Neutrophil (primary cell): Measurements from ENCODE around the gene DLD.

ENCODE experiments used
- H3K27ac ChIP-seq: fragments of 200-600 bp; sonication (generic); 2 replicates; pipeline ENCODE4 v1.5.1; 2016; ENCODE audit warnings: mild to moderate bottlenecking, moderate library complexity
- H3K27me3 ChIP-seq: fragments of 200-600 bp; sonication (generic); 2 replicates; pipeline ENCODE4 v1.6.0; 2016; ENCODE audit warnings: mild to moderate bottlenecking
- H3K36me3 ChIP-seq: fragments of 200-600 bp; sonication (generic); 2 replicates; pipeline ENCODE4 v1.5.1; 2017
- H3K4me1 ChIP-seq, 2 experiments: fragments of 200-600 bp in 1 of 2; sonication (generic) in 1 of 2; 1 replicate in 1 of 2; 2 replicates in 1 of 2; pipeline versions ENCODE4 v1.5.1 to v1.6.1; 2013 to 2016; ENCODE audit warnings: low read depth in 1 of 2, low read length in 1 of 2, mild to moderate bottlenecking in 1 of 2, moderate library complexity in 1 of 2; ENCODE audit not compliant: control insufficient read depth in 1 of 2, insufficient read depth in 1 of 2
- H3K4me3 ChIP-seq, 2 experiments: fragments of 200-600 bp in 1 of 2; sonication (generic) in 1 of 2; 1 replicate in 1 of 2; 2 replicates in 1 of 2; pipeline ENCODE4 v1.5.1; 2013 to 2016; ENCODE audit warnings: low read depth in 1 of 2, low read length in 1 of 2, mild to moderate bottlenecking in 1 of 2, moderate library complexity in 1 of 2
- H3K9me3 ChIP-seq: fragments of 200-600 bp; sonication (generic); 2 replicates; pipeline ENCODE4 v1.5.1; 2016
- CTCF ChIP-seq: fragments of 200-600 bp; sonication (generic); IDR thresholded peaks from 2 replicates; pipeline ENCODE4 v1.5.1; 2016; ENCODE audit warnings: antibody characterized with exemption

DLD gene

GRCh38 chr7:107946881-107947280, 55.9 kb downstream of the DLD start:
- Histone ChIP-seq H3K27ac (no peak overlapping the region), H3K27me3 (no peaks in the 10 kb centered on the region), H3K4me3 (no peak overlapping the region), H3K9me3 (no peaks in the 10 kb centered on the region), H3K4me1 (no peaks in the 10 kb centered on the region), H3K36me3 (peaks cover 4% of the 10 kb centered on the region)
- TF ChIP-seq CTCF = no peak

GRCh38 chr7:107948645-107949442, 57.9 kb downstream of the DLD start:
- H3K36me3 ChIP-seq = no peaks in the 10 kb centered on the region
- H3K4me1 ChIP-seq = no peaks in the 10 kb centered on the region
- no peaks in the 10 kb centered on the region for H3K27me3 ChIP-seq
- no peak overlapping the region for H3K27ac ChIP-seq
- no peaks in the 10 kb centered on the region for H3K9me3 ChIP-seq
- TF ChIP-seq CTCF = no peak
- H3K4me3 ChIP-seq = no peak overlapping the region

GRCh38 chr7:107949443-107949935, 58.5 kb downstream of the DLD start:
- Histone ChIP-seq H3K4me3 (no peak overlapping the region), H3K36me3 (no peaks in the 10 kb centered on the region), H3K27ac (no peak overlapping the region), H3K9me3 (no peaks in the 10 kb centered on the region), H3K27me3 (no peaks in the 10 kb centered on the region), H3K4me1 (no peaks in the 10 kb centered on the region)
- no peak for TF ChIP-seq CTCF

- no peaks in the 10 kb centered on the region for H3K36me3 ChIP-seq
- H3K27me3 ChIP-seq = peaks cover under 1% of the 10 kb centered on the region
- no peaks in the 10 kb centered on the region for H3K9me3 ChIP-seq
- TF ChIP-seq CTCF = no peak
- no peak overlapping the region for H3K27ac ChIP-seq
- no peak overlapping the region for H3K4me3 ChIP-seq
- no peaks in the 10 kb centered on the region for H3K4me1 ChIP-seq
These were observed 60.3 kb downstream of the DLD start for GRCh38 chr7:107951172-107951787.

GRCh38 chr7:107951896-107952295, 60.9 kb downstream of the DLD start:
- H3K4me1 ChIP-seq = no peaks in the 10 kb centered on the region
- TF ChIP-seq CTCF = no peak
- peaks cover 7% of the 10 kb centered on the region for H3K27me3 ChIP-seq
- H3K36me3 ChIP-seq = no peaks in the 10 kb centered on the region
- H3K4me3 ChIP-seq = no peak overlapping the region
- no peaks in the 10 kb centered on the region for H3K9me3 ChIP-seq
- H3K27ac ChIP-seq = no peak overlapping the region
